Lower leg skin (tissue), 3 donors: ENCODE measurements around the gene PSD4.

Experiments used
- POLR2A ChIP-seq, 2 donors: fragments of 450-650 bp; IDR thresholded peaks; one replicate each; pipeline ENCODE4 v1.6.1; 2016 to 2017; ENCODE audit warnings: antibody characterized with exemption in 2 of 2, mild to moderate bottlenecking in 1 of 2, moderate library complexity in 1 of 2
- TF ChIP-seq, protein P1 (sequence below), 3 donors: fragments of 450-650 bp; IDR thresholded peaks; one replicate each; pipeline ENCODE4 v1.5.1; 2016; ENCODE audit warnings: antibody characterized with exemption in 3 of 3, mild to moderate bottlenecking in 3 of 3, moderate library complexity in 2 of 3

DNA sequence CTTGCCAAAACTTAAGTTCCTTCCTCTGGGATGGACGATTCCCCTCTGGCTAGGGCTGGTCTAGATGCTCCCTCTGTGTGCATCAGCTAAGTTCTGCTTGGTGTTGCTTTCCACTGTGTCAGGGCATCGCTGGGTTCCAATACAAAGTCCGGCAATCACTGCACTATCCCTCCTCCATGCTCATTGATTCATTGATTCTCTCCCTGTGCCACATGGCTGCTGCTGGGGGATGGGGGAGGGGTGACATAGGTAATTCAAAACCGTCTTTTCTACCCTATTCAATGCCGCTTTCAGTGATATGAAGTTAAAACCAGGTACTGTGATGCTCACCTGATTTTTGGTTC, 23.5 kb upstream of the PSD4 start:
- TF ChIP-seq, protein P1, sequence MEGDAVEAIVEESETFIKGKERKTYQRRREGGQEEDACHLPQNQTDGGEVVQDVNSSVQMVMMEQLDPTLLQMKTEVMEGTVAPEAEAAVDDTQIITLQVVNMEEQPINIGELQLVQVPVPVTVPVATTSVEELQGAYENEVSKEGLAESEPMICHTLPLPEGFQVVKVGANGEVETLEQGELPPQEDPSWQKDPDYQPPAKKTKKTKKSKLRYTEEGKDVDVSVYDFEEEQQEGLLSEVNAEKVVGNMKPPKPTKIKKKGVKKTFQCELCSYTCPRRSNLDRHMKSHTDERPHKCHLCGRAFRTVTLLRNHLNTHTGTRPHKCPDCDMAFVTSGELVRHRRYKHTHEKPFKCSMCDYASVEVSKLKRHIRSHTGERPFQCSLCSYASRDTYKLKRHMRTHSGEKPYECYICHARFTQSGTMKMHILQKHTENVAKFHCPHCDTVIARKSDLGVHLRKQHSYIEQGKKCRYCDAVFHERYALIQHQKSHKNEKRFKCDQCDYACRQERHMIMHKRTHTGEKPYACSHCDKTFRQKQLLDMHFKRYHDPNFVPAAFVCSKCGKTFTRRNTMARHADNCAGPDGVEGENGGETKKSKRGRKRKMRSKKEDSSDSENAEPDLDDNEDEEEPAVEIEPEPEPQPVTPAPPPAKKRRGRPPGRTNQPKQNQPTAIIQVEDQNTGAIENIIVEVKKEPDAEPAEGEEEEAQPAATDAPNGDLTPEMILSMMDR (IDR thresholded peaks at IDR 0.05), result no peak
- TF ChIP-seq POLR2A (IDR thresholded peaks at IDR 0.05), result no peak
